HG03442 (cell line): ENCODE data around the gene SYT10.
"Not testable (repeated sequence)": the region's sequence is repeated elsewhere in the genome, so short reads cannot be mapped to it uniquely, and the experiment has no call there.

Experiments
- ATAC-seq: cut with Tn5 transposase; IDR thresholded peaks from one replicate; pipeline ENCODE4 v1.9.1; 2021; ENCODE audit warnings: mild to moderate bottlenecking, moderate library complexity; ENCODE audit not compliant: unreplicated experiment

SYT10 gene

GRCh38 chr12:33370318-33370717 lies 69.3 kb downstream of the SYT10 start:
- ATAC-seq = no peak

DNA sequence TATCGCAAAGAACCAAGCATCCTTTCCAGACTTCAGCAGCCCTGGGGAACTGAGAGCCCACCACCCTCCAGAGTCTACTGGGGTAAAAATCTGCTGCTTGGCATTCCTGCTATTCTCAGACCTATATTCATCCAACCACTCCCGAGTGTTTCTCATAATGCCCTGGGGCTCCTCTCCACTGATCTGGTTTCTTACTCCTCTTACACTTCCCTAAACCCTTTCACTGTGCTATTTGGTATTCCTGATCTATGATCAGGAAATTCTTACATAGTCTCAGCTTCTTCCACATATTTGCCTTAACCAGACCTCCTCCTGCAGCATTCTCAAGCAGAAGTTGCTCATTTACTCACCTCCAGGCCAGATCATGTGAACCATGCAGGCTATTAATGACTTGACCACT lies 82.4 kb downstream of the SYT10 start:
- ATAC-seq = no peak

GRCh38 chr12:33349791-33350190 lies 89.8 kb downstream of the SYT10 start:
- ATAC-seq = no peak

DNA sequence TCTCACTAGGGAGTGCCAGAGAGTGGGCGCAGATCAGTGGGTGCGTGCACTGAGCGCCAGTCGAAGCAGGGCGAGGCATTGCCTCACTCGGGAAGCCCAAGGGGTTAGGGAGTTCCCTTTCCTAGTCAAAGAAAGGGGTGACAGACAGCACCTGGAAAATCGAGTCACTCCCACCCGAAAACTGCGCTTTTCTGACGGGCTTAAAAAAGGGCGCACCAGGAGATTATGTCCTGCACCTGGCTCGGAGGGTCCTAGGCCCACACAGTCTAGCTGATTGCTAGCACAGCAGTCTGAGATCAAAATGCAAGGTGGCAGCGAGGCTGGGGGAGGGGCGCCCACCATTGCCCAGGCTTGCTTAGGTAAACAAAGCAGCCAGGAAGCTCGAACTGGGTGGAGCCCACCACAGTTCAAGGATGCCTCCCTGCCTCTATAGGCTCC lies 107.6 kb downstream of the SYT10 start:
- not testable (repeated sequence) for ATAC-seq

DNA sequence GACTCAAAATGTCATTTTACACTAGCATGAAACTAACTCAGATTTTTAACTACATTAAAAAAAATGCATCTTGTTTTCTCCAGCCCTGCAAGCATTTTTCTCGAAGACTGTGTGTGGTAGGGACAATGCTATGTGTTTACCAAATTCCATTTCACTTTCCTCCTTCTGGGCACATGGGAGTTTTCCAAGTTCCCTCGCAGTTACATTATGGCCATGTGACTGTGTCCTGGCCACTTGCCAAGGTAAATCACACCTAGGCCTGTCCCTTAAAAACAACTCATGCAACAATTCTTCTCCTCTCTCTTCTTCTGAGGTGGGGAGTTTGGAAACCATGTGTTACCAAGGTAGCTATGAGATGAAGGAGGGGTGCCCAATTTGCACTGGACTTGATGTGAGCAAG lies 108.7 kb downstream of the SYT10 start:
- no peak for ATAC-seq
